B cell (primary cell): ENCODE measurements around the gene SMIM20. TPM values are rescaled to one million over a fixed set of nuclear protein-coding genes. Genes with fewer than 3 reads are reported as not detected.

Experiments
- ATAC-seq: fragments of 200-7000 bp; cut with Tn5 transposase; one replicate; pipeline ENCODE4 v1.10.0; 2021; ENCODE audit warnings: low read depth, mild to moderate bottlenecking, moderate number of reproducible peaks, moderate library complexity
- CTCF ChIA-PET: fragments of 350-600 bp; sonication (Branson Sonifier 250); formaldehyde crosslinking; loops from one replicate; lab custom pipeline; 2021; ENCODE audit warnings: antibody characterized with exemption, inconsistent platforms; lab: Charles Lee
- POLR2A ChIA-PET: fragments of 350-600 bp; sonication (Branson Sonifier 250); formaldehyde crosslinking; loops from one replicate; lab custom pipeline; 2021; ENCODE audit warnings: antibody characterized with exemption; lab: Charles Lee
- DNase-seq: peaks from one replicate; pipeline ENCODE4 v3.0.0; 2013
- H2AFZ ChIP-seq: 2 replicates; pipeline ENCODE4 v1.6.1; 2012; ENCODE audit warnings: mild to moderate bottlenecking, low read depth, low read length; ENCODE audit not compliant: insufficient read depth, poor library complexity, severe bottlenecking
- H3K27ac ChIP-seq, 2 donors: 1 replicate in 1 of 2; 2 replicates in 1 of 2; pipeline ENCODE4 v1.5.1; 2012 to 2013; ENCODE audit warnings: low read length in 2 of 2, mild to moderate bottlenecking in 2 of 2, moderate library complexity in 1 of 2
- H3K27me3 ChIP-seq, 4 experiments: fragments of 200-600 bp in 1 of 4; sonication (generic) in 1 of 4; replicated peaks in 1 of 4; 1 replicate in 2 of 4; 2 replicates in 2 of 4; pipeline versions ENCODE4 v1.6.1 to v1.7.0; 2013 to 2016; ENCODE audit warnings: low read length in 3 of 4, mild to moderate bottlenecking in 2 of 4, mixed read lengths in 1 of 4, moderate library complexity in 1 of 4; ENCODE audit not compliant: insufficient read depth in 4 of 4, control insufficient read depth in 3 of 4; ENCODE audit errors: control extremely low read depth in 1 of 4
- H3K36me3 ChIP-seq, 2 experiments: replicated peaks in 1 of 2; 1 replicate in 1 of 2; 2 replicates in 1 of 2; pipeline versions ENCODE4 v1.6.1 to v1.7.1; 2013; ENCODE audit warnings: low read length in 1 of 2; ENCODE audit not compliant: insufficient read depth in 2 of 2, control insufficient read depth in 1 of 2; ENCODE audit errors: control extremely low read depth in 1 of 2, extremely low read depth in 1 of 2
- H3K4me1 ChIP-seq, 2 donors: fragments of 200-600 bp in 1 of 2; sonication (generic) in 1 of 2; 1 replicate in 1 of 2; 2 replicates in 1 of 2; pipeline versions ENCODE4 v1.5.1 to v1.6.1; 2013 to 2017; ENCODE audit warnings: low read length in 2 of 2; ENCODE audit not compliant: control insufficient read depth in 2 of 2, insufficient read depth in 2 of 2
- H3K4me2 ChIP-seq: replicated peaks from 2 replicates; pipeline ENCODE3; 2012; ENCODE audit warnings: mild to moderate bottlenecking, low read depth, low read length; ENCODE audit not compliant: poor library complexity, severe bottlenecking
- H3K4me3 ChIP-seq, 5 experiments: fragments of 200-600 bp in 1 of 5; sonication (generic) in 1 of 5; 1 replicate in 3 of 5; 2 replicates in 2 of 5; pipeline versions ENCODE4 v1.5.1 to v1.7.0; 2011 to 2016; ENCODE audit warnings: low read length in 4 of 5, mild to moderate bottlenecking in 4 of 5, low read depth in 2 of 5, control low read depth in 1 of 5, moderate library complexity in 1 of 5; ENCODE audit not compliant: insufficient read depth in 1 of 5; ENCODE audit errors: control extremely low read depth in 1 of 5, extremely low read depth in 1 of 5
- H3K79me2 ChIP-seq: fragments of 200-600 bp; sonication (generic); one replicate; pipeline ENCODE4 v1.6.0; 2016; ENCODE audit warnings: low read length; ENCODE audit not compliant: control insufficient read depth, insufficient read depth
- H3K9ac ChIP-seq: fragments of 200-600 bp; sonication (generic); 2 replicates; pipeline ENCODE4 v1.6.1; 2017; ENCODE audit warnings: mild to moderate bottlenecking, low read length, moderate library complexity
- H3K9me3 ChIP-seq, 3 donors: one replicate each; pipeline versions ENCODE4 v1.6.1 to v1.7.1; 2013; ENCODE audit warnings: low read length in 2 of 3; ENCODE audit not compliant: control insufficient read depth in 2 of 3, insufficient read depth in 1 of 3; ENCODE audit errors: control extremely low read depth in 1 of 3
- H4K20me1 ChIP-seq: 2 replicates; pipeline ENCODE4 v1.6.0; 2012; ENCODE audit warnings: mild to moderate bottlenecking, low read length; ENCODE audit not compliant: insufficient read depth, control insufficient read depth, poor library complexity, severe bottlenecking
- H3K27ac Mint-ChIP-seq: one replicate; pipeline ENCODE4 v1.8.0; 2021; ENCODE audit warnings: mixed read lengths
- H3K27me3 Mint-ChIP-seq: one replicate; pipeline ENCODE4 v1.8.0; 2021; ENCODE audit warnings: mixed read lengths
- H3K4me1 Mint-ChIP-seq: one replicate; pipeline ENCODE4 v1.8.0; 2021; ENCODE audit warnings: mixed read lengths
- H3K4me3 Mint-ChIP-seq: one replicate; pipeline ENCODE4 v1.8.0; 2021; ENCODE audit warnings: mixed read lengths
- H3K9me3 Mint-ChIP-seq: one replicate; pipeline ENCODE4 v1.8.0; 2022; ENCODE audit warnings: mixed read lengths; ENCODE audit not compliant: insufficient read depth
- CTCF ChIP-seq: fragments of 200-600 bp; IDR thresholded peaks from one replicate; pipeline ENCODE4 v1.8.0; 2022; ENCODE audit warnings: antibody characterized with exemption, mild to moderate bottlenecking
- EZH2 ChIP-seq: IDR thresholded peaks from 2 replicates; pipeline ENCODE4 v1.6.1; 2012; ENCODE audit warnings: borderline replicate concordance, low read depth, mild to moderate bottlenecking, moderate library complexity, low read length; ENCODE audit not compliant: insufficient read depth, poor library complexity, severe bottlenecking
- WGBS: methylation state at CpG from one replicate; pipeline ENCODE4 v1.1.5; 2013; ENCODE audit warnings: missing lambda C conversion rate; ENCODE audit not compliant: insufficient coverage; 5-methylcytosine and 5-hydroxymethylcytosine counted together
- intact Hi-C: fragments of 100-400 bp; cut with micrococcal nuclease; formaldehyde crosslinking; loops from one replicate; pipeline ENCODE4 v1.10.0; 2022
- polyA plus RNA-seq: library from polyadenylated mRNA; depleted of rRNA; stranded (reverse); fragments of >200 nt; gene quantifications from 2 replicates; pipeline ENCODE4 v1.2.3, GENCODE V29; 2012
- total RNA-seq, 2 donors: library from RNA; stranded (reverse); fragments of 120-200 nt in 1 of 2; gene quantifications; 1 replicate in 1 of 2; 2 replicates in 1 of 2; pipeline versions ENCODE4 v1.2.3 to v1.2.4, GENCODE V29; 2013 to 2022

The SMIM20 gene
- total and polyA plus RNA-seq, 2 donors (not counting 1 experiment from before 2014, with no cell fraction given): 12.6 to 20.2 TPM

GRCh38 chr4:25913056-25913850 lies 767 bp upstream of the SMIM20 start:
- intact Hi-C loops: loop anchor here (1.0 to 10.0 kb wide), 4 partner anchors 9 to 748 kb away; partner anchors contain the start of genes SEPSECS and ZCCHC4
- Histone ChIP-seq H3K9me3 (peaks cover 0 to 4% (median 2%) of the 10 kb centered on the region in 3 donors), H3K27ac (peak overlapping the region; percentile 92 to 93), H4K20me1 (no peaks in the 10 kb centered on the region), H3K36me3 (no peaks in the 10 kb centered on the region), H3K4me1 (peaks cover 27 to 35% of the 10 kb centered on the region in 2 donors), H3K4me2 (peak overlapping the region; percentile 83), H3K27me3 (no peaks in the 10 kb centered on the region), H3K9ac (peak overlapping the region; percentile 83), H2AFZ (peak overlapping the region; percentile 95), H3K4me3 (peak overlapping the region; percentile 89 to 95 (median 93)), H3K79me2 (peaks cover 33% of the 10 kb centered on the region)
- 2% methylated on average over 26 of the region's 26 CpGs for WGBS
- TF ChIP-seq CTCF (no peak), EZH2 (no peak)
- no peaks in the 10 kb centered on the region for H3K9me3 Mint-ChIP-seq
- H3K27me3 Mint-ChIP-seq: no peaks in the 10 kb centered on the region
- peak overlapping the region; percentile 97 for H3K27ac Mint-ChIP-seq
- ChIA-PET POLR2A (interaction anchor here (0.8 to 3.7 kb wide), 16 partner anchors 8 to 406 kb away, joined by 3 to 22 read pairs (median 6); partner anchors contain the start of gene SEL1L3), CTCF (interaction anchor here (1.0 to 7.3 kb wide), 14 partner anchors 8 to 406 kb away, joined by 3 to 49 read pairs (median 4); no protein-coding TSS in a partner anchor)
- DNase-seq: peak; percentile 80
- peak overlapping the region; percentile 95 for H3K4me3 Mint-ChIP-seq
- peak; percentile 28 for ATAC-seq
- H3K4me1 Mint-ChIP-seq: peaks cover 36% of the 10 kb centered on the region
